Measurements from ENCODE around the gene APOC3.

Gene APOC3

GRCh38 chr11:116851626-116852025, 21.9 kb downstream of the APOC3 start:
- DNase-seq (ENCODE audit: low spot score): no peak

DNA sequence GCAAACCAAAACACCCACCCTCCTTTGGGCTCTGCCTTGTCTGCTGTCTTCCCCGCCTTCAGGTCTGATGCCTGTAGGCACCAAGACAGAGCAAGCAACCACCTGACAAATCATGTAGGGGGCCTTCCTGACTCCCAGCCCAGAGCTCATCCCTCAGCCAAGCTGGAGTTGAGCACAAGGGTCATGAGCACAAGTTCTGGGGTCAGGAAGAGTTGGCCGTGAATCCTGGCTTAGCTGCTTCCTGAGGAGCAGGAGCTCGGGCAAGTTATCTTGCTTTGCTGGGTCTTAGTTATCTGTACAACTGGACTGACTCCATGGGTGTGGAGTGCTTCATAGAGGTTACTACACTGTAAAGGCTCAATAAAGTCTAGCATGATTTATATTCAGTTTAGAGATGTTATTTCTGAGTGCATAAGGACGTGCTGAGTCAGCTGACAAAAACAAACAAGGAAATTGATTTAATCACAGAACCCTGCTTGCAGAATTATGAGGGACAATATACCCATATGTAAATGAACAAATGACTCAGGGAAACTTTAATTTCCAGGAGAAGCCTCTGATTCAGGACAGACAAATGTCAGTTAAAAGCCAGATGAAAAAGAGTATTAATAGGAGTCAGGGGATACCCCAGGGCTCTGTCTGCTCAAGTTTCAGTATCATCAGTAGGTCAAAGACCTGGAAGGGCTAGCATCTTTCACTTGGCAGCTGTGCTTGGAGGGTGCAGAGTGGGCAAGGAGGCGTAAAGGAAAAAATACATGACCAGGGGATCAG, 22.7 kb downstream of the APOC3 start:
- DNase-seq (ENCODE audit: low spot score): no peak

DNA sequence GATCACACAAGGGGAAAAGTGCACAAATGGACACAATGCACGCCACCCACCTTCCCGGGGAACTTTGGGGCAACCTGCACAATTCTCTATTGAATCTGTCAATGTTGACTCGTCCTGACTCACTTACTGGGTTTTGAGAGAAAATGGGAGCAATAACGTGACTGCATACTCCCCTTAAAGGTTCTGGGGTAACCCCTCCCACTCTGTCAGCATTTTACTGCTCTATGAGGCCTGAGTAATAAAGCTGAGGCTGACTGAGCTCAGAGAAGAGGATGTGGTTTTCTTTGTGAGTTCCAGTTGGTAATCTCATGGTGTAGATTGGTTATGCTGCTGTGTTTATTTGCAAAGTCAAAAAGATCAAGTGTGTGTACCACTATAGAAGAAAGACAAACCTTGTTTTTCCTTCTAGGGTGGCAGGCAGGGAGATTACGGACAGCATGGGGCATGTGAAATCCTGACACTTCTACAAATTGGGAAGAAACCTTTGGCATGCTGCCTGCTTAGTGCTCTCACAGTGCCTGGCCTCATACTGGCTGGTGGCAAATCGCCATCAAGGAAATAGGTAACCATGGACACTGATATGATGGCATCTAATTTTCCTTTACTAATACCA, 23.9 kb downstream of the APOC3 start:
- DNase-seq (ENCODE audit: low spot score): no peak

GRCh38 chr11:116855413-116855812, 25.7 kb downstream of the APOC3 start:
- DNase-seq (ENCODE audit: low spot score): no peak

DNA sequence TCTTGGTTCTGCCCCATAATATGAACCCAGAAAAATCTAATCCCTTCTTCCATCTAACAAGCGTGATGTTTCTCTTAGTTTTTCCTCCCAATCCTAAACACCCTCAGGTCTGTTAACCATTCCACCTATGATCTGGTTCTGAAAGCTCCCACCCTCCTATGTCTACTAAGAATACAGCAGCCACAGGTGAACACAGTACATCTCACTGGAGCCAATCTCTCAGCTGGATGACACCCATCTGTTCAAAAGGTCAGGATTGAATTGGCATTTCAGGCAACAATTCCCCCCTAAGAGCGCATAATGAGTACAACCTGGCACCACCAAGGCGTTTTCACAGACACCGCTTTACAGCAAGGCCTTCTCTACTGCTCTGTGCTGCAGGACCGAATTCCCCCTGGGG, 26.7 kb downstream of the APOC3 start:
- DNase-seq (ENCODE audit: low spot score): no peak

DNA sequence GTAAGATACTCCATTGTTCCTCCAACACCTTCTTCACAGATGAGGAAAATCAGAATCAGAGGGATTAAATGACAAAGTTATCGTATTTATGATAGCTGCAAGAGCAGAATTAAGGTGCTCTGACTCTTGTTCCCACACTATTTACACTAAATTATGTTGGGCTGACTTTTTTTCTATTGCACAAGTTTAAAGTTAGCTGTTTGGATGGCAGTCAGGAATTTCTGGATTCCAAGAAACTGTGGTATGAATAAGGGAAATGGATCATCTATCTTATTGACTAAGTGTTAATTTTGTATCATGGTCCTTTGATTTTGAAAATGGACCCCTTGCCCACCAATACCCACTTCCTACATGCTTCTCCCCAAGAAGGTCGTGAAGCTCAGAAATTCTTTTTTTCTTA, 27.6 kb downstream of the APOC3 start:
- no peak for DNase-seq (ENCODE audit: low spot score)

- no peak for DNase-seq (ENCODE audit: low spot score)
Measured at GRCh38 chr11:116857936-116858335, 28.2 kb downstream of the APOC3 start.

GRCh38 chr11:116859175-116859574, 29.5 kb downstream of the APOC3 start:
- DNase-seq (ENCODE audit: low spot score): no peak

DNA sequence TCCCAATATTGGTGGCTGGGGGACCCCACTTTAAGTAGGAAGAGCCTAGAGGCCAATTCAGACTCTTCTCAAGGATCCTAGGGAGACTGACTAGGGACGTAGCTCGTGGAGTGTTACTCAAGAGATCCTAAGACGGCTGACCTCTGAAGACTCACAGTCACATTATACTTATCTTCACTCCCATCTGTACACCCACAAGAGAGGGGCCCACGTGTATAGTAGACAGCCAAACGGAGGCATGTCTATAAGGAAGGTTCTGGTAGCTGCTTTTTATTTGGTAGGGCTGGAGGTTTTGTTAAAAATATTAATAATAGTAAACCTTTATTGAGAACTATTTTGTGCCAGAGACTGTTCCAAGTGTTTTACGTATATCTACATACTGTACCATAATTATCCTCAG, 30.6 kb downstream of the APOC3 start:
- no peak for DNase-seq (ENCODE audit: low spot score)

DNA sequence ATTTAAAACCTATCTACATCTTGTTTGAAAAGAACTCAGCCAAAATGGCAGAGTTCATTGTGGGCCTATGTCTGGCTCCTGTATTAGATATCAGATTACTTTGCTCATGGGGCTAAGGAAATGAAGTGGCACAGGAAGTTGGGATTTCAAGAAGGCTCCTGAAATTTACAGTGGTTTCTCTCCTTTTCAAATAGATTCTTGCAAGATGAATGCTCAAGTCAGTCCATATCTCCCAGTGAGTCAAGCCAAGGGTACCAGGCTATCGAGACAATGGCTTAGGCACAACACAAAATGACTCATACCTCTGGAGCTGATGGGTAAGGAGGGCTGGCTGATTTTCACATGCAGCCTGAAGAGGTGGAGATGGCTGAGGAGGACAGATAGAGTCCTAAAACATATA, 31.8 kb downstream of the APOC3 start:
- DNase-seq (ENCODE audit: low spot score): no peak

DNA sequence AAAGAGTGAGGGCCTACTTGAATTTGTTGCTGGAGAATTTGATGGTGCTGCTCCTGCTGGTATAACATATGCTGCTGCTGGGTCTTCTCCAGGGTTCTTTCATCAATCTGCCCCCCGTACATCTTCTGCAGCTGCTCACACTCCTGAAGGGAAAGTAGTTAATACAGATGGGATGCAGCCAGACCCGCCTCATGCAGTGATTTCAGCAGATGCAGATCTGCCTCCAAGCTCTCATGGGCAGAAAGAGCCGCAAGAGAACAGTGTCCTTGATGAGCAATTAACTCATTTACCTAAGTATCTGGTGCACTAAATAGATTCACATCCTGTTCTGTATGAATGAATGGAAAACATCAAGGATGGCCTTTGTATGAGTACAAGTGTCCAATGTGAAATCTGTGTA, 32.5 kb downstream of the APOC3 start:
- DNase-seq (ENCODE audit: low spot score): no peak

DNA sequence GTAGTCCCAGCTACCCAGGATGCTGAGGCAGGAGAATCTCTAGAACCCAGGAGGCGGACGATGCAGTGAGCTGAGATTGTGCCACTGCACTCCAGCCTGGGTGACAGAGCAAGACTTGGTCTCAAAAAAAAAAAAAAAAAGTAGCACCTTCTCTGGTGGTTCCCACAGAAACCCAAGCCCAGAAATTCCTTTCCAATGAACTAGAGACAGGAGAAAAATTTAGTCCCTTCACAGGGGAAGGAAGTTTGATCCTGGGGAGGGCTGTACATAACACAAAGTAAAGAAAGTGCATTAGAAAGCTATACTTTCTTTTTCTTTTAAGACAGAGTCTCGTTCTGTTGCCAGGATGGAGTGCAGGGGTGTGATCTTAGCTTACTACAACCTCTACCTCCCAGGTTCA, 33.2 kb downstream of the APOC3 start:
- DNase-seq (ENCODE audit: low spot score): no peak

DNA sequence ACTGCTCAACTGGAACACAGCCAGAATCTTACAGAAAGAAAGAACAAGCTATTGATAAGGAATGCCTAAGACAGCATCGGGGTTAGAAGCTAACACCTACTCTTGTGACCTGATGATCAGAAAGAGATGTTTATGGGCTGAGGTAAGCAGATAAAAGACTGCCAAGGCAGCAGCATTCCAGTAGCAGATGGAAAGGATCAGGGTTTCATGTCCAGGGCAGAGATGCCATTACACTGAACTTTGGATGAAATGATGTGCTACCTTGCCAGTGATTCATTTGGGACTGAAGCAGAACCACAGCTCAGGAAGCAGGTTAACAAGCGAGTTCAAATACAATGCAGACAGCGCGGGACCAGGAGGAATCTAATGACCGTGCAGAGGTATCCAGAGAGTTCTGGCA, 34.8 kb downstream of the APOC3 start:
- DNase-seq (ENCODE audit: low spot score): no peak

DNA sequence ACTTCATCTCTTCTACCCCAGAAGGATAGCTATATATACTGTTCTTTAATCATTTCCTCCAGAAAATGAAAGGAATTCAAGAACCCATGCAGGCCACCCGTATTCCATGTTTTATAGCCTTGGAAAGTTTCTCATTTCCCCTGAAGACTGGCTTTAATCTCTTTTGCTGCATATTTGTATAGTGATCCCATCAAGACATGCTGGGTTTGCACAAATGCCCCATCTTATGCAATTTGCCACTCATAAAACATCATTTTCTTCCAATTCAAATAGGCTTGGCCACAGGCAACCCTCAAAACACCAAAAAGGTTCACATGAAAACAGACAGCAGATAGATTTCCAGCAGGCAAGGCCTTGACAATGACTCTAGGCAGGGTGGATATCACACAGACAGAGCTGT, 36.0 kb downstream of the APOC3 start:
- no peak for DNase-seq (ENCODE audit: low spot score)

DNA sequence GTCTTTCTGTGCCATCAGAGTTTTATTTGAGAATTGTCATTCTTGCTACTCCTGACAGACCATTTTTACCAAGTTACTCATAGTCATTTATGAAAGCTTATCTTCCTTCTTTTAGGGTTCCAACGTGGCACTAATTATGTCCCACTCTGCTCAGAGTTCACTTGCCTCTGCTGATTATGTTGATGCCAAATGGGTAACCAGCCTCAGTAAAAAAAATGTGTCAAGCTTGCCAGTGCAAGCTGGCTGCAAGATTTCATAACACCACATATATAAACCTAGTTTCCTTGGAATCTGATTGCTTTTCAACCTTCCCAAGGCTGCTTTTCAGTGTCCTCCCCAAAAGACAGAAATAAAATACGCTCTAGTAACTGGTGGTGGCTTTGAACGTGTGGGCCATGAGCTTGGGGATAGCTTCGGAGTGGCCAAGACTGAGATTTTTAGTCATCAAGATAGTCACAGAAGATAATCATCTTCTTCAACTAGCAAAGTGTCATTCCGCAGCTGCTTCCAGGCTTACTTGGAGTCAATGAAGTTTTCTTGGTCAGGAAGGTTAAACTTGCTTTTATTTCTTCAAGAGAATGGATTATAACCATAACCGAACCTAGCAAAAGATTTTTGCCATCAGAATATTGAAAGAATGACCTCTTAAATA, 37.2 kb downstream of the APOC3 start:
- no peak for DNase-seq (ENCODE audit: low spot score)

DNA sequence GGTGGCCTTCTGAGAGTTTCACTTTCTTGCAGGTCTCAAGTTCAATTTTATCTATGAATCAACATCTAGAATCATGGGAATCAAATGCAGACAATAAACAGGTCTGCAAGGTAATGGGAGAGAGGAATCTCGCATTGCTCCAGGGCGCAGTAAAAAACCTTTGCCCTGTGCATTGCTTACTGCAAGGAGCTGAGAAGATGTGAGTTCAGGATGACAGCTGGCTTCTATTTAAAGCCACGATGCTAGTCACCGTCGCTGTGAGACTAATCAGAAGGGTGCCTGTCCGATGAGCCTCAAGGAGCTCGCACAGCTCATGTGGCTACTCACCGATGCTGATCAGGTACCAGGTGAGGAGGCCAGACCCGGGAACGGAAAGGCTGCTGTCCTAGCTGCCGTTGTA, 37.9 kb downstream of the APOC3 start:
- DNase-seq (ENCODE audit: low spot score): no peak

DNA sequence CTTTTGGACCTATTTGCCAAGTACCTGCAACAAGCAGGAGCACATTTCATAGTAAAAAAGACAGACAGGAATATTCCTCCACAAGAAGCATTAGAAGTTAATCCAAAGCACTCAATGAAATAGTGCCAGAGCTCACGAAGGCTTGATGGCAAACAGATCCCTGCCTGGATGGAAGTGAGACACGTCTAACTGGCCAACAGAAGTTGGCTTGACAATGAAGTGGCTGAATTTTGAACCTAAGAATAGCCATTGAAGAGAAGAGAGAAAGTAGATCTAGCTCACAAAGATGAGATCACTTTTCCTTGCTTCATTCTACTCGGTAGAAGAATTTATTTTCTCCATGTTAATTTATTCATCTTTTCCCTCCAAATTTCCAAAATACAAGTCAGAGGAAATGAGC, 38.4 kb downstream of the APOC3 start:
- DNase-seq (ENCODE audit: low spot score): no peak

GRCh38 chr11:116869610-116870009, 39.9 kb downstream of the APOC3 start:
- DNase-seq (ENCODE audit: low spot score): no peak

DNA sequence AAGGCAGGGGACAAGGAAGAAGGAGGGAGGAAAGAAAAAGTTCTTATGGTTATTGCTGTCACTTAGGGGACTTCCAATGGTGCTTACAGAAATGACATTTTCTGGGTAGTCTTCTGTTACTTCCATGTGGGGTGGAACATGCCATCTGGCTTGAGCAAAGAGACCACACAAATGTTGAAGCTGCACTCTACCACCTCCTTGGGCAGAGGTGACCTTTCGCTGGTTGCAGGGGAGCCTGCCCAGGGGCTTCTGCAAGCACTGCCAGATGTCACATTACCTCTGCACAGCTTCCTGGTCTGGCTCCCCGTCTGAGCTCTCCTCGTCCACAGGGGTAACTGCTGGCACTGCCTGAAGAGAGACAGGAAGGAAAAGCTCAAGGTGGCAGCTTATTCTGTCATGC, 40.3 kb downstream of the APOC3 start:
- DNase-seq (ENCODE audit: low spot score): no peak

DNA sequence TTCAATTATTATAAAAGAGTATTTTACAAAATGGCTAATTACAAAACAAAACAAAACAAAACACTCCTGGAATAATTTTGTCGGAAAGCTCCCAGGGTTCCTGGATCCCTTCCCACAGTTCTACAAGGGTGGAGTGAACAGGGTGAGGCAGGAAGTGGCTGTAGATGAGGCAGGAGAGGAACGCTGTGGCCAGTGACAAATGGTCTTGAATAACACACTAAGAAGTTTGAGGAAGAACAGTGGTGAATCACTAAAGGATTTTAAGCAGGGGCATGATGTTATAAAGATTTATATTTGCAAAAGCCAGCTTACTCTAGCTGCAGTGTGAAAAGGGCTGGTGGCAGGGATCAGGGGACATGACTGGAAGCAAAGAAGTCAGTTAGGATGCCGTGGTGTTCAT, 41.5 kb downstream of the APOC3 start:
- no peak for DNase-seq (ENCODE audit: low spot score)

GRCh38 chr11:116873381-116873780, 43.7 kb downstream of the APOC3 start:
- DNase-seq (ENCODE audit: low spot score): no peak

DNA sequence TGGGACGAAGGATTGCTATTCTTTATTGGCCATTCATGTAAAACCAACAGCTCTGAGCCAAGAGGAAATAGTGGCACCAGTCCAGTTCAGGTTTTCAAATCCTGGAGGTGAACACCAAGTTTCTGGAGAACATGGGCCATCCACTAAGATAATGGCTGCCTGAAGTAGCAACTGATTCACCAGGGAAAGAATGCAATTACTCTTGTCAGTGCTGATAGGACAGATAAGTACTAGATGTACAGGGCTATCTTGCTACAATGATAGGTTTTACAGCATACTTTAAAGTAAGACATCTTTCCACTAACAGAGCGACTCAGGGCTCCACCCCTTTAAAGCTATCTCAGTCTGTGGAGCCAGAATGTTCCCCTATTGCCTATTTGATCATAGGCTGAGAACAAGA, 44.5 kb downstream of the APOC3 start:
- no peak for DNase-seq (ENCODE audit: low spot score)

DNA sequence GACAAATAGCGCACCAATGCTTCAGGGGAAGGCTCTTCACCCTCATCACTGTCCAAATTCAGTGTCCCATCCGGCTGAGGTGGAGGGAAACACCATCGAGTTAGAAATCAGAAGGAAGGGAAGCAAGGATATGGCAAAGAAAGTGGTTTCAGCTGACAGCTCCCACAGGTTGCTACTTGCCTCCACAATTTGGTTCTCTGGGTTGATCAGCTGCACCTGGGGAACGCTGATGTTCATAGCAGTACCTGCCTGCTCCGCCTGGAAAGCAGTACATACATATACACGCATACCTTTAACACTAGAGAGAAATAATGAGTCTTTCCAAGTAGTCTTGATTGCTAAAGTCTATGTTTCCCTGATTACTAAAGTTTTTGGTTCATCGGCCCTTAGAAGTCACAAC, 45.5 kb downstream of the APOC3 start:
- no peak for DNase-seq (ENCODE audit: low spot score)

DNA sequence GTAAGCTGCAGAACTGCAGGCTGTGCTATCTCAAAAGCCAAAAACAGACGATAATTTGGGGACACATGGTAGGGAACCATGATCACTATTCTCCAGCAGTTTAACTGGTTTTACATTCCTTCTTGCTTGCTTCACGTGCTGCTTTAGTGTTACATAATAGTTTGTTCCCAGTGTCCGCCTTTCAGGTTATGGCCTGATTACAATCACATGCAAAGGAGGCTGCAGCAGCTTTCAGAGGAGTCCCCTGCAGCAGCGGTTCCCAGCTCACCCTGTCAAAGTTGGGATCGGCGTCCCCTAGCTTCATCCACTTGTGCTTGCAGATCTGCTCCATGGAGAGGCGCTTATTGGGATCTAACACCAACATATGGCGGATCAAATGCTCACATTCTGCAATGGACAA, 46.9 kb downstream of the APOC3 start:
- no peak for DNase-seq (ENCODE audit: low spot score)

Measured in left forelimb (tissue), 1 donor.